Hepatocyte (in vitro differentiated cells): ENCODE results near the gene CXXC1. TPM values are rescaled to one million over a fixed set of nuclear protein-coding genes. Genes with fewer than 3 reads are reported as not detected.

Experiments used
- DNase-seq: peaks from one replicate; pipeline ENCODE4 v3.0.0-alpha.2; 2016; ENCODE audit warnings: low spot score
- H2AFZ ChIP-seq: fragments of 200-600 bp; sonication (generic); 2 replicates; pipeline ENCODE4 v1.6.0; 2016; ENCODE audit warnings: antibody characterized with exemption, mild to moderate bottlenecking
- H3K27ac ChIP-seq: fragments of 200-600 bp; sonication (generic); 2 replicates; pipeline ENCODE4 v1.5.1; 2016; ENCODE audit warnings: mild to moderate bottlenecking
- H3K27me3 ChIP-seq: fragments of 200-600 bp; sonication (generic); 2 replicates; pipeline ENCODE4 v1.6.1; 2016
- H3K36me3 ChIP-seq: fragments of 200-600 bp; sonication (generic); replicated peaks from 2 replicates; pipeline ENCODE4 v1.5.1; 2016; ENCODE audit warnings: low read depth; ENCODE audit not compliant: insufficient read depth
- H3K4me1 ChIP-seq: fragments of 200-600 bp; sonication (generic); 2 replicates; pipeline ENCODE4 v1.5.1; 2016; ENCODE audit warnings: mild to moderate bottlenecking, moderate library complexity; ENCODE audit not compliant: insufficient read depth
- H3K4me2 ChIP-seq: fragments of 200-600 bp; sonication (generic); 2 replicates; pipeline ENCODE4 v1.6.0; 2016
- H3K4me3 ChIP-seq: fragments of 200-600 bp; sonication (generic); 2 replicates; pipeline ENCODE4 v1.5.1; 2016; ENCODE audit warnings: mild to moderate bottlenecking
- H3K79me2 ChIP-seq: fragments of 200-600 bp; sonication (generic); 2 replicates; pipeline ENCODE4 v1.6.0; 2017; ENCODE audit warnings: mild to moderate bottlenecking
- H3K9me2 ChIP-seq: fragments of 200-600 bp; sonication (generic); replicated peaks from 2 replicates; pipeline ENCODE4 v1.6.0; 2017; ENCODE audit warnings: mild to moderate bottlenecking; ENCODE audit not compliant: insufficient read depth
- H3K9me3 ChIP-seq: fragments of 200-600 bp; sonication (generic); 2 replicates; pipeline ENCODE4 v1.5.1; 2016; ENCODE audit warnings: low read depth, mild to moderate bottlenecking
- H4K20me1 ChIP-seq: fragments of 200-600 bp; sonication (generic); 2 replicates; pipeline ENCODE4 v1.6.0; 2016; ENCODE audit warnings: mild to moderate bottlenecking; ENCODE audit not compliant: insufficient read depth, poor library complexity, severe bottlenecking
- CTCF ChIP-seq: fragments of 200-600 bp; sonication (generic); IDR thresholded peaks from 2 replicates; pipeline ENCODE4 v1.5.1; 2016; ENCODE audit warnings: antibody characterized with exemption, mild to moderate bottlenecking; ENCODE audit not compliant: poor library complexity
- EZH2 ChIP-seq: fragments of 200-600 bp; sonication (generic); IDR thresholded peaks from 2 replicates; pipeline ENCODE4 v1.6.1; 2016; ENCODE audit warnings: antibody characterized with exemption, mild to moderate bottlenecking, borderline replicate concordance
- EZH2phosphoT487 ChIP-seq: fragments of 200-600 bp; sonication (generic); IDR thresholded peaks from one replicate; pipeline ENCODE4 v1.6.1; 2018; ENCODE audit warnings: antibody characterized with exemption, mild to moderate bottlenecking, low read depth, moderate library complexity; ENCODE audit not compliant: unreplicated experiment, severe bottlenecking
- WGBS: methylation state at CpG from one replicate; pipeline ENCODE4 v1.1.6; 2016; ENCODE audit warnings: low lambda C conversion rate; ENCODE audit errors: missing lambda C conversion rate; 5-methylcytosine and 5-hydroxymethylcytosine counted together
- polyA plus RNA-seq: library from polyadenylated mRNA; unstranded; fragments of >200 nt; fragmentation: Nextera tagmentation; extraction: Ambion mirVana; gene quantifications from 2 replicates; pipeline ENCODE4 v1.2.1, GENCODE V29; 2016
- total RNA-seq: library from RNA; depleted of rRNA; stranded (reverse); fragments of >200 nt; gene quantifications from 2 replicates; pipeline ENCODE4 v1.2.3, GENCODE V29; 2014

Gene CXXC1
- total and polyA plus RNA-seq, 2 experiments from 2014 or later: 52.7 to 68.3 TPM

- no peak overlapping the region for H3K4me3 ChIP-seq
- H3K27me3 ChIP-seq: no peaks in the 10 kb centered on the region
- H2AFZ ChIP-seq: no peak overlapping the region
- no peak for DNase-seq
- no peak overlapping the region for H3K4me2 ChIP-seq
- peaks cover 4% of the 10 kb centered on the region for H3K4me1 ChIP-seq
- H3K36me3 ChIP-seq: no peaks in the 10 kb centered on the region
- no peak overlapping the region for H3K27ac ChIP-seq
- peaks cover 22% of the 10 kb centered on the region for H3K79me2 ChIP-seq
- no peaks in the 10 kb centered on the region for H4K20me1 ChIP-seq
- TF ChIP-seq CTCF (no peak), EZH2phosphoT487 (no peak), EZH2 (no peak)
- 97% methylated on average over 13 of the region's 13 CpGs for WGBS
- no peaks in the 10 kb centered on the region for H3K9me2 ChIP-seq
- no peaks in the 10 kb centered on the region for H3K9me3 ChIP-seq
Observed at GRCh38 chr18:50285071-50285470, 2.4 kb downstream of the CXXC1 start.

GRCh38 chr18:50284255-50284885 lies 3.1 kb downstream of the CXXC1 start:
- Histone ChIP-seq H3K79me2 (peaks cover 29% of the 10 kb centered on the region), H3K4me3 (no peak overlapping the region), H3K4me2 (no peak overlapping the region), H3K27me3 (no peaks in the 10 kb centered on the region), H3K36me3 (no peaks in the 10 kb centered on the region), H3K4me1 (peaks cover 11% of the 10 kb centered on the region), H3K9me2 (no peaks in the 10 kb centered on the region), H3K27ac (no peak overlapping the region), H2AFZ (no peak overlapping the region), H4K20me1 (no peaks in the 10 kb centered on the region), H3K9me3 (no peaks in the 10 kb centered on the region)
- no peak for TF ChIP-seq EZH2
- no peak for TF ChIP-seq EZH2phosphoT487
- TF ChIP-seq CTCF: no peak
- WGBS: 94% methylated on average over 15 of the region's 15 CpGs
- DNase-seq: no peak

- Histone ChIP-seq H3K4me3 (no peak overlapping the region), H4K20me1 (peaks cover 6% of the 10 kb centered on the region), H3K27ac (no peak overlapping the region), H2AFZ (no peak overlapping the region), H3K27me3 (no peaks in the 10 kb centered on the region), H3K9me3 (no peaks in the 10 kb centered on the region), H3K4me1 (peaks cover 16% of the 10 kb centered on the region), H3K79me2 (peaks cover 36% of the 10 kb centered on the region), H3K4me2 (no peak overlapping the region), H3K9me2 (no peaks in the 10 kb centered on the region), H3K36me3 (no peaks in the 10 kb centered on the region)
- TF ChIP-seq EZH2 (no peak), CTCF (no peak), EZH2phosphoT487 (no peak)
- no peak for DNase-seq
- WGBS: 96% methylated on average over 29 of the region's 29 CpGs
Observed at GRCh38 chr18:50283469-50284209, 3.9 kb downstream of the CXXC1 start.
